ENCODE measurements around the gene OR51B2.
"Not testable (repeated sequence)": the region's sequence is repeated elsewhere in the genome, so short reads cannot be mapped to it uniquely, and the experiment has no call there.

Gene OR51B2

GRCh38 chr11:5363679-5364078 is 39.6 kb upstream of the OR51B2 start:
- no peak overlapping the region for H3K4me3 ChIP-seq (ENCODE audit: low read depth, low read length)
- TF ChIP-seq CTCF (IDR thresholded peaks at IDR 0.05; ENCODE audit: control insufficient read depth, extremely low read depth, insufficient read depth) = no peak
- DNase-seq (ENCODE audit: low read depth) = no peak

DNA sequence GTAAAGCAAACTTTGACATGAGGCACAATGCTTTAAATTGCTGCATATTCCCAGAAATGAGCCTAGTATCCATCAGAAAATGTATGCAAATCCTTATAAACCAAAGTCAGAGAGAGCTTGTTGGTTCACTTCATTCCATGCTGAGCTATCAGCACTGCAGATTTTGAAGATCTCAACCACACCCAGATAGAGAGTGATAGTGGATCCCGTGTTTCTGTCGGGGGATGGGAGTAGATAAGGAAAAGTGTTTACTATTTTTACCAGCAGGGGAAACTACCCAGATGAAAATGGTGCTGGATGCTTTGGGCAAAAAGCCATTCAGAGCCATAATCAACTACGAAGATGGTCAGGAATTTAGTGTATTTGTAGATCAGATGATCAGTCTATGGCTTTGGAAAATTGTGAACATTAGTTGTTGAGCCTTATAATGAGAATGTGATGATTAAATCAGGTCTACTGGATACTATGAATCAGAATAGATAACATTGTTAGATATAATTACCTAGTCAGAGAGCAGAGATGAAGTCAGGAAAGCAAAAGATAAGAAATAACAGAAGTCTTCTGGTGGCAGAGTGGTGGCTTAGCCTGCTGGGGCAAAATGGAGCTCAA is 38.0 kb upstream of the OR51B2 start:
- no peak for DNase-seq (ENCODE audit: low read depth)
- H3K4me3 ChIP-seq (ENCODE audit: low read depth, low read length) = no peak overlapping the region
- TF ChIP-seq CTCF (IDR thresholded peaks at IDR 0.05; ENCODE audit: control insufficient read depth, extremely low read depth, insufficient read depth) = no peak

- not testable (repeated sequence) for DNase-seq (ENCODE audit: low read depth); H3K4me3 ChIP-seq (ENCODE audit: low read depth, low read length)
Measured at GRCh38 chr11:5356031-5356430, 31.9 kb upstream of the OR51B2 start.

GRCh38 chr11:5351208-5351607 is 27.1 kb upstream of the OR51B2 start, which contains the start of gene OR51B6:
OR51B6 (plus strand) TSS chr11:5351508; CDS start chr11:5351508, 0 bp downstream.
- TF ChIP-seq CTCF (IDR thresholded peaks at IDR 0.05; ENCODE audit: control insufficient read depth, extremely low read depth, insufficient read depth) = no peak
- no peak for DNase-seq (ENCODE audit: low read depth)
- H3K4me3 ChIP-seq (ENCODE audit: low read depth, low read length) = no peak within 1 kb of the TSS

GRCh38 chr11:5349550-5349949 is 25.5 kb upstream of the OR51B2 start:
- no peak for DNase-seq (ENCODE audit: low read depth)

GRCh38 chr11:5348551-5349194 is 24.6 kb upstream of the OR51B2 start:
- no peak for TF ChIP-seq CTCF (IDR thresholded peaks at IDR 0.05; ENCODE audit: control insufficient read depth, extremely low read depth, insufficient read depth)
- DNase-seq (ENCODE audit: low read depth) = no peak
- H3K4me3 ChIP-seq (ENCODE audit: low read depth, low read length) = no peak overlapping the region

More at GRCh38 chr11:5349550-5349949, 25.5 kb upstream of the OR51B2 start:
- no peak for TF ChIP-seq CTCF (IDR thresholded peaks at IDR 0.05; ENCODE audit: control insufficient read depth, extremely low read depth, insufficient read depth)
- H3K4me3 ChIP-seq (ENCODE audit: low read depth, low read length) = no peak overlapping the region

GRCh38 chr11:5345831-5346230 is 21.7 kb upstream of the OR51B2 start:
- no peak for TF ChIP-seq CTCF (IDR thresholded peaks at IDR 0.05; ENCODE audit: control insufficient read depth, extremely low read depth, insufficient read depth)
- DNase-seq (ENCODE audit: low read depth) = no peak
- no peak overlapping the region for H3K4me3 ChIP-seq (ENCODE audit: low read depth, low read length)
